Panc1 (cell line): ENCODE measurements around the gene IFI30.

Experiments used
- CTCF ChIP-seq: fragments of 450-650 bp; IDR thresholded peaks from 2 replicates; pipeline ENCODE4 v1.5.1; 2017; ENCODE audit warnings: mild to moderate bottlenecking
- POLR2AphosphoS5 ChIP-seq: IDR thresholded peaks from 2 replicates; pipeline ENCODE4 v1.6.1; 2012; ENCODE audit warnings: mild to moderate bottlenecking, low read depth, low read length, moderate library complexity
- REST ChIP-seq, 2 experiments: IDR thresholded peaks; 2 replicates each; pipeline ENCODE4 v1.6.1; 2011 to 2012; ENCODE audit warnings: low read depth in 2 of 2, control low read depth in 1 of 2, low read length in 1 of 2, mild to moderate bottlenecking in 1 of 2, moderate library complexity in 1 of 2; ENCODE audit not compliant: insufficient read depth in 1 of 2
- TCF7L2 ChIP-seq: IDR thresholded peaks from 2 replicates; pipeline ENCODE4 v1.6.1; 2011; ENCODE audit warnings: mild to moderate bottlenecking, low read depth, low read length, inconsistent platforms

GRCh38 chr19:18137657-18138339 lies 35.8 kb upstream of the IFI30 start:
- TF ChIP-seq CTCF (no peak), REST (IDR thresholded peaks at IDR 0.05; ENCODE audit: insufficient read depth in 1 of 2, low read depth in 2 of 2, low read length in 1 of 2) (no peak), TCF7L2 (no peak), POLR2AphosphoS5 (no peak)
